ENCODE results near the gene TULP3.

Gene TULP3

DNA sequence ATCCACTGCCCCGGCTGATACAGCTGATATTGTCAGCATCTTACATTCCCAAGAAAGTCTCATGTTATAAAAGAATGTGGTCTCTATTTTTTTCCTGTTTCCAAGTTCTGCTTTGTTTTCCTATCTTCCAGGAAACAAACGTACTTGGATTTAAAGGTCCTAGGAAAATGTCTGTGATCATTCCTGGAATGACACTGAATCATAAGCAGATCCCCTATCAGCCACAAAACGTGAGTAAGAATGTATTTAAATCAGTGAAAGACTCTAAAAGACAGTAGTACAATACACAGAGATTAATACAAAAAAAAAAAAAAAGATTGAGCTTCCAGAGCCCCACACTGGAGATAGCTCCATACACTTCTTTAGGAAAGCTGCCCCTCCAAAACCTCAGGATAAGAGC is 46.8 kb downstream of the TULP3 start:
- H3K36me3 ChIP-seq, result peaks cover 59% of the 10 kb centered on the region
- no peak overlapping the region for H3K27ac ChIP-seq
- TF ChIP-seq, protein P1, sequence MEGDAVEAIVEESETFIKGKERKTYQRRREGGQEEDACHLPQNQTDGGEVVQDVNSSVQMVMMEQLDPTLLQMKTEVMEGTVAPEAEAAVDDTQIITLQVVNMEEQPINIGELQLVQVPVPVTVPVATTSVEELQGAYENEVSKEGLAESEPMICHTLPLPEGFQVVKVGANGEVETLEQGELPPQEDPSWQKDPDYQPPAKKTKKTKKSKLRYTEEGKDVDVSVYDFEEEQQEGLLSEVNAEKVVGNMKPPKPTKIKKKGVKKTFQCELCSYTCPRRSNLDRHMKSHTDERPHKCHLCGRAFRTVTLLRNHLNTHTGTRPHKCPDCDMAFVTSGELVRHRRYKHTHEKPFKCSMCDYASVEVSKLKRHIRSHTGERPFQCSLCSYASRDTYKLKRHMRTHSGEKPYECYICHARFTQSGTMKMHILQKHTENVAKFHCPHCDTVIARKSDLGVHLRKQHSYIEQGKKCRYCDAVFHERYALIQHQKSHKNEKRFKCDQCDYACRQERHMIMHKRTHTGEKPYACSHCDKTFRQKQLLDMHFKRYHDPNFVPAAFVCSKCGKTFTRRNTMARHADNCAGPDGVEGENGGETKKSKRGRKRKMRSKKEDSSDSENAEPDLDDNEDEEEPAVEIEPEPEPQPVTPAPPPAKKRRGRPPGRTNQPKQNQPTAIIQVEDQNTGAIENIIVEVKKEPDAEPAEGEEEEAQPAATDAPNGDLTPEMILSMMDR (IDR thresholded peaks at IDR 0.05; ENCODE audit: low read depth, low read length), result no peak
- no peak overlapping the region for H3K4me3 ChIP-seq (ENCODE audit: low read depth, low read length)
- H3K27me3 ChIP-seq (ENCODE audit: insufficient read depth, low read depth, severe bottlenecking), result no peaks in the 10 kb centered on the region
- H3K9me3 ChIP-seq (ENCODE audit: severe bottlenecking), result no peaks in the 10 kb centered on the region
- no peak for DNase-seq

DNA sequence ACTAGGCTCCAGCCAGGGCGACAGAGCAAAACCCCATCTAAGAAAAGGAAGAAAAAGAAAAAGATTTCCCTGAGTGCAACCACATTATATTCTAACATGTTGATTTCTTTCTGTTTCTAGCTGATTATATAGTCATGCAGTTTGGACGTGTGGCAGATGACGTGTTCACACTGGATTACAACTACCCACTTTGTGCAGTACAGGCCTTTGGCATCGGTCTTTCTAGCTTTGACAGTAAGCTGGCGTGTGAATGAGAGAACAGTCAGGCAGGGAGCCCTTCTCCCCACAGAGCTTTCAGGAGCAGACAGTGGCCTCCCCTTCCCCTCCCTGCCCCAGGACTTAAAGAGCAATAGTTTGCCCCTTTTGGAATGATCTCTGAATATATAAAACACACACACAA is 48.5 kb downstream of the TULP3 start:
- no peak for DNase-seq
- Histone ChIP-seq H3K4me3 (ENCODE audit: low read depth, low read length) (no peak overlapping the region), H3K9me3 (ENCODE audit: severe bottlenecking) (no peaks in the 10 kb centered on the region), H3K27me3 (ENCODE audit: insufficient read depth, low read depth, severe bottlenecking) (no peaks in the 10 kb centered on the region), H3K27ac (no peak overlapping the region), H3K36me3 (peaks cover 44% of the 10 kb centered on the region)
- TF ChIP-seq, protein P1 (IDR thresholded peaks at IDR 0.05; ENCODE audit: low read depth, low read length), result no peak

- Histone ChIP-seq H3K36me3 (peaks cover 30% of the 10 kb centered on the region), H3K9me3 (ENCODE audit: severe bottlenecking) (no peaks in the 10 kb centered on the region), H3K4me3 (ENCODE audit: low read depth, low read length) (no peak overlapping the region), H3K27me3 (ENCODE audit: insufficient read depth, low read depth, severe bottlenecking) (no peaks in the 10 kb centered on the region), H3K27ac (no peak overlapping the region)
- TF ChIP-seq, protein P1 (IDR thresholded peaks at IDR 0.05; ENCODE audit: low read depth, low read length), result no peak
- DNase-seq, result no peak
Observed at GRCh38 chr12:2940564-2940963, 49.9 kb downstream of the TULP3 start.

GRCh38 chr12:2941524-2941923 is 50.8 kb downstream of the TULP3 start:
- no peaks in the 10 kb centered on the region for H3K9me3 ChIP-seq (ENCODE audit: severe bottlenecking)
- H3K27me3 ChIP-seq (ENCODE audit: insufficient read depth, low read depth, severe bottlenecking), result no peaks in the 10 kb centered on the region
- H3K4me3 ChIP-seq (ENCODE audit: low read depth, low read length), result no peak overlapping the region
- H3K27ac ChIP-seq, result no peak overlapping the region
- DNase-seq, result no peak
- TF ChIP-seq, protein P1 (IDR thresholded peaks at IDR 0.05; ENCODE audit: low read depth, low read length), result no peak
- peaks cover 23% of the 10 kb centered on the region for H3K36me3 ChIP-seq

- peak; percentile 64 for DNase-seq
- Histone ChIP-seq H3K27me3 (ENCODE audit: insufficient read depth, low read depth, severe bottlenecking) (no peaks in the 10 kb centered on the region), H3K9me3 (ENCODE audit: severe bottlenecking) (no peaks in the 10 kb centered on the region), H3K36me3 (peaks cover 15% of the 10 kb centered on the region), H3K27ac (no peak overlapping the region), H3K4me3 (ENCODE audit: low read depth, low read length) (no peak overlapping the region)
- TF ChIP-seq, protein P1 (IDR thresholded peaks at IDR 0.05; ENCODE audit: low read depth, low read length), result peak; percentile 89
Observed at GRCh38 chr12:2944401-2945047, 53.8 kb downstream of the TULP3 start.

GRCh38 chr12:2949411-2949810 is 58.7 kb downstream of the TULP3 start:
- no peak for DNase-seq
- Histone ChIP-seq H3K4me3 (ENCODE audit: low read depth, low read length) (no peak overlapping the region), H3K27ac (no peak overlapping the region), H3K27me3 (ENCODE audit: insufficient read depth, low read depth, severe bottlenecking) (no peaks in the 10 kb centered on the region), H3K36me3 (no peaks in the 10 kb centered on the region), H3K9me3 (ENCODE audit: severe bottlenecking) (no peaks in the 10 kb centered on the region)
- TF ChIP-seq, protein P1 (IDR thresholded peaks at IDR 0.05; ENCODE audit: low read depth, low read length), result no peak

Measured in WERI-Rb-1 (cell line).